HG03520 (cell line): ENCODE data around the gene S100A3.
"Not testable (repeated sequence)": the region's sequence is repeated elsewhere in the genome, so short reads cannot be mapped to it uniquely, and the experiment has no call there.

ENCODE experiments used
- ATAC-seq: cut with Tn5 transposase; IDR thresholded peaks from one replicate; pipeline ENCODE4 v1.9.1; 2021; ENCODE audit warnings: mild to moderate bottlenecking, moderate library complexity; ENCODE audit not compliant: unreplicated experiment

Gene S100A3

GRCh38 chr1:153570874-153571273 lies 21.8 kb upstream of the S100A3 start:
- no peak for ATAC-seq

- no peak for ATAC-seq
Measured at GRCh38 chr1:153569465-153569864, 20.4 kb upstream of the S100A3 start.

- no peak for ATAC-seq
Measured at GRCh38 chr1:153568367-153569099, 19.5 kb upstream of the S100A3 start.

- no peak for ATAC-seq
Measured at GRCh38 chr1:153567621-153568366, 18.7 kb upstream of the S100A3 start.

GRCh38 chr1:153566414-153567371 lies 17.6 kb upstream of the S100A3 start:
- ATAC-seq: no peak

GRCh38 chr1:153565529-153566374 lies 16.7 kb upstream of the S100A3 start, which contains the start of gene S100A2:
Gene S100A2 (minus strand): TSS chr1:153565844. CDS start chr1:153563877, 1,967 bp downstream.
- no peak for ATAC-seq

GRCh38 chr1:153563991-153564390 lies 14.9 kb upstream of the S100A3 start:
- ATAC-seq: no peak

GRCh38 chr1:153563483-153563901 lies 14.4 kb upstream of the S100A3 start:
- ATAC-seq: no peak

- not testable (repeated sequence) for ATAC-seq
Measured at GRCh38 chr1:153562021-153562420, 13.0 kb upstream of the S100A3 start.

GRCh38 chr1:153561466-153561985 lies 12.5 kb upstream of the S100A3 start:
- ATAC-seq: no peak

GRCh38 chr1:153560771-153561465 lies 11.9 kb upstream of the S100A3 start:
- ATAC-seq: no peak

- no peak for ATAC-seq
Measured at GRCh38 chr1:153560241-153560640, 11.2 kb upstream of the S100A3 start.

- ATAC-seq: no peak
Measured at GRCh38 chr1:153557877-153558276, 8.8 kb upstream of the S100A3 start.

- no peak for ATAC-seq
Measured at GRCh38 chr1:153556348-153556747, 7.3 kb upstream of the S100A3 start.

- ATAC-seq: no peak
Measured at GRCh38 chr1:153553830-153554541, 4.9 kb upstream of the S100A3 start.

- no peak for ATAC-seq
Measured at GRCh38 chr1:153553096-153553495, 4.0 kb upstream of the S100A3 start.

GRCh38 chr1:153552335-153552734 lies 3.3 kb upstream of the S100A3 start:
- no peak for ATAC-seq

- ATAC-seq: no peak
Measured at GRCh38 chr1:153550827-153551500, 1.9 kb upstream of the S100A3 start.
